H9 (cell line): Measurements from ENCODE around the gene LAMC3. TPM values are rescaled to one million over a fixed set of nuclear protein-coding genes. Genes with fewer than 3 reads are reported as not detected.

ENCODE experiments used
- DNase-seq: peaks from one replicate; pipeline ENCODE4 v3.0.0-alpha.2; 2017
- H2AFZ ChIP-seq: one replicate; pipeline ENCODE4 v1.6.1; 2013; ENCODE audit warnings: mild to moderate bottlenecking, low read length, control low read depth, moderate library complexity
- H2AK5ac ChIP-seq: 2 replicates; pipeline ENCODE4 v1.6.1; 2013; ENCODE audit warnings: low read length, control low read depth, mixed read lengths; ENCODE audit not compliant: insufficient read length
- H2BK120ac ChIP-seq: one replicate; pipeline ENCODE4 v1.6.1; 2013; ENCODE audit warnings: low read depth, mild to moderate bottlenecking, low read length, control low read depth, inconsistent platforms; ENCODE audit not compliant: poor library complexity, severe bottlenecking
- H2BK12ac ChIP-seq: 2 replicates; pipeline ENCODE4 v1.6.1; 2013; ENCODE audit warnings: low read length, control low read depth, mixed read lengths, low read depth; ENCODE audit not compliant: insufficient read length
- H2BK15ac ChIP-seq: 2 replicates; pipeline ENCODE4 v1.6.1; 2013; ENCODE audit warnings: low read depth, low read length, control low read depth
- H2BK20ac ChIP-seq: one replicate; pipeline ENCODE4 v1.6.1; 2013; ENCODE audit warnings: low read depth, mild to moderate bottlenecking, low read length, control low read depth, inconsistent platforms; ENCODE audit not compliant: poor library complexity, severe bottlenecking
- H2BK5ac ChIP-seq: 2 replicates; pipeline ENCODE4 v1.6.1; 2013; ENCODE audit warnings: low read length, control low read depth, mixed read lengths; ENCODE audit not compliant: insufficient read length
- H3K14ac ChIP-seq: 2 replicates; pipeline ENCODE4 v1.6.1; 2013; ENCODE audit warnings: low read length, control low read depth; ENCODE audit not compliant: insufficient read depth
- H3K18ac ChIP-seq: 2 replicates; pipeline ENCODE4 v1.6.1; 2013; ENCODE audit warnings: low read depth, mild to moderate bottlenecking, mixed read lengths, low read length, control low read depth; ENCODE audit not compliant: insufficient read length
- H3K23ac ChIP-seq: 2 replicates; pipeline ENCODE4 v1.6.1; 2013; ENCODE audit warnings: low read length, control low read depth, mixed read lengths, low read depth; ENCODE audit not compliant: insufficient read length
- H3K23me2 ChIP-seq: 2 replicates; pipeline ENCODE4 v1.6.1; 2013; ENCODE audit warnings: low read depth, mild to moderate bottlenecking, mixed read lengths, low read length, control low read depth; ENCODE audit not compliant: insufficient read length, poor library complexity, severe bottlenecking
- H3K27ac ChIP-seq: 2 replicates; pipeline ENCODE4 v1.5.1; 2013; ENCODE audit warnings: low read length, control low read depth, mixed read lengths, low read depth; ENCODE audit not compliant: insufficient read length
- H3K27me3 ChIP-seq: 2 replicates; pipeline ENCODE4 v1.6.1; 2013; ENCODE audit warnings: low read length, control low read depth, inconsistent platforms; ENCODE audit not compliant: insufficient read depth
- H3K4ac ChIP-seq: 2 replicates; pipeline ENCODE4 v1.6.1; 2013; ENCODE audit warnings: low read depth, mild to moderate bottlenecking, control low read depth, inconsistent platforms, low read length, moderate library complexity
- H3K4me1 ChIP-seq: 2 replicates; pipeline ENCODE4 v1.6.1; 2013; ENCODE audit warnings: low read length, control low read depth, inconsistent platforms; ENCODE audit not compliant: insufficient read depth
- H3K4me2 ChIP-seq: 2 replicates; pipeline ENCODE4 v1.6.1; 2013; ENCODE audit warnings: low read length, control low read depth, mixed read lengths; ENCODE audit not compliant: insufficient read length, insufficient read depth
- H3K56ac ChIP-seq: 2 replicates; pipeline ENCODE4 v1.6.1; 2013; ENCODE audit warnings: low read depth, mild to moderate bottlenecking, mixed read lengths, low read length, control low read depth; ENCODE audit not compliant: insufficient read length
- H3K79me1 ChIP-seq: 2 replicates; pipeline ENCODE4 v1.6.1; 2013; ENCODE audit warnings: low read depth, mild to moderate bottlenecking, moderate library complexity, low read length, control low read depth, inconsistent platforms; ENCODE audit not compliant: insufficient read depth, poor library complexity, severe bottlenecking
- H3K79me2 ChIP-seq: 2 replicates; pipeline ENCODE4 v1.6.1; 2013; ENCODE audit warnings: low read length, control low read depth, inconsistent platforms; ENCODE audit not compliant: insufficient read depth
- H3K9ac ChIP-seq: 2 replicates; pipeline ENCODE4 v1.6.1; 2013; ENCODE audit warnings: low read length, control low read depth, mixed read lengths; ENCODE audit not compliant: insufficient read length; ENCODE audit errors: extremely low read depth
- H3K9me3 ChIP-seq: one replicate; pipeline ENCODE4 v1.6.1; 2013; ENCODE audit warnings: low read depth, low read length, inconsistent platforms; ENCODE audit not compliant: control insufficient read depth
- H3T11ph ChIP-seq: one replicate; pipeline ENCODE4 v1.6.1; 2013; ENCODE audit warnings: mild to moderate bottlenecking, low read length, control low read depth, inconsistent platforms
- H4K20me1 ChIP-seq: one replicate; pipeline ENCODE4 v1.6.1; 2013; ENCODE audit not compliant: control insufficient read depth, insufficient read length, insufficient read depth
- H4K5ac ChIP-seq: 2 replicates; pipeline ENCODE4 v1.6.1; 2013; ENCODE audit warnings: low read depth, mild to moderate bottlenecking, mixed read lengths, low read length, control low read depth; ENCODE audit not compliant: insufficient read length
- H4K8ac ChIP-seq: replicated peaks from 2 replicates; pipeline ENCODE4 v1.6.1; 2013; ENCODE audit warnings: low read length, control low read depth, mixed read lengths, low read depth; ENCODE audit not compliant: insufficient read length
- H4K91ac ChIP-seq: 2 replicates; pipeline ENCODE4 v1.6.1; 2013; ENCODE audit warnings: low read depth, mild to moderate bottlenecking, moderate library complexity, mixed read lengths, low read length, control low read depth; ENCODE audit not compliant: insufficient read length
- H3K27ac Mint-ChIP-seq, 3 experiments: 2 replicates in 2 of 3; 3 replicates in 1 of 3; pipeline ENCODE4 v1.8.0; 2020 to 2021; ENCODE audit warnings: mixed read lengths in 3 of 3, mild to moderate bottlenecking in 1 of 3, moderate library complexity in 1 of 3
- H3K27me3 Mint-ChIP-seq: 2 replicates; pipeline ENCODE4 v1.8.0; 2021; ENCODE audit warnings: low read depth, mild to moderate bottlenecking, moderate library complexity, mixed read lengths
- H3K36me3 Mint-ChIP-seq, 3 experiments: 2 replicates in 2 of 3; 3 replicates in 1 of 3; pipeline ENCODE4 v1.8.0; 2020 to 2021; ENCODE audit warnings: low read depth in 3 of 3, mixed read lengths in 3 of 3; ENCODE audit not compliant: insufficient read depth in 1 of 3
- H3K4me1 Mint-ChIP-seq, 2 experiments: 2 replicates each; pipeline ENCODE4 v1.8.0; 2020; ENCODE audit warnings: mixed read lengths in 2 of 2
- H3K4me3 Mint-ChIP-seq, 2 experiments: 2 replicates in 1 of 2; 3 replicates in 1 of 2; pipeline ENCODE4 v1.8.0; 2020 to 2021; ENCODE audit warnings: mild to moderate bottlenecking in 2 of 2, mixed read lengths in 2 of 2, moderate library complexity in 1 of 2
- H3K9me3 Mint-ChIP-seq, 2 experiments: 2 replicates in 1 of 2; 3 replicates in 1 of 2; pipeline ENCODE4 v1.8.0; 2020; ENCODE audit warnings: mild to moderate bottlenecking in 2 of 2, mixed read lengths in 2 of 2, moderate library complexity in 1 of 2
- WGBS: extraction: QIAGEN DNeasy Blood & Tissue Kit; methylation state at CpG from one replicate; pipeline ENCODE4 v1.1.7; 2013; ENCODE audit warnings: missing lambda C conversion rate, low lambda C conversion rate, mixed read lengths; ENCODE audit not compliant: insufficient read length; ENCODE audit errors: extremely low coverage; 5-methylcytosine and 5-hydroxymethylcytosine counted together
- total RNA-seq: library from RNA; stranded (reverse); gene quantifications from 2 replicates; pipeline ENCODE4 v1.2.1, GENCODE V29; 2021
- TF ChIP-seq, protein P1 (sequence below): fragments of 200-600 bp; sonication (generic); conservative IDR thresholded peaks from 3 replicates; pipeline ENCODE4 v1.8.0; 2021; ENCODE audit warnings: antibody characterized with exemption, mild to moderate bottlenecking

The LAMC3 gene
- total RNA-seq, 1 experiment from 2014 or later: 21.7 TPM

DNA sequence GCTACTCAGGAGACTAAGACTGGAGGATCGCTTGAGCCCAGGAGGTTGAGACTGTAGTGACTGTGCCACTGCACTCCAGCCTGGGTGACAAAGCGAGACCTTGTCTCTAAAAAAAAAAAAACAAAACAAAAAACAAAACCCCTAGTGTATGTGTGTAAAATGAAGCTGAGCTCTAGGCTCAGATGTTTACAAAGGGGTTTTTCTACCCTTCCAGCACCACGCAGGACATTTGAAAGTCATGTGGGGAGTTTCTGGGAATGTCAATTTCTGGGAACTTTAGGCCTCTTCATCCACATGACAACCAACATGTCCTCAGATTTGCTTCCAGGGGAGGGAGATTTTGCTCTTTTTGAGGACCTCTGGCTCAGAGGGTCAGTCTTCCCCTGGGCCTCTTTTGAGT, 44.9 kb downstream of the LAMC3 start:
- no peak overlapping the region for H2BK20ac ChIP-seq
- no CpG with 5 or more reads among the region's 3 CpGs for WGBS
- no peaks in the 10 kb centered on the region for H3K79me2 ChIP-seq
- H3K9me3 ChIP-seq: no peaks in the 10 kb centered on the region
- H4K20me1 ChIP-seq: no peaks in the 10 kb centered on the region
- H3K4me3 Mint-ChIP-seq: no peak overlapping the region
- no peak overlapping the region for H3K9ac ChIP-seq
- H3K4ac ChIP-seq: no peak overlapping the region
- no peaks in the 10 kb centered on the region for H3K9me3 Mint-ChIP-seq
- H3K18ac ChIP-seq: no peak overlapping the region
- no peaks in the 10 kb centered on the region for H3K4me1 ChIP-seq
- H3K23ac ChIP-seq: no peak overlapping the region
- H3K36me3 Mint-ChIP-seq: peaks cover 2 to 9% (median 5%) of the 10 kb centered on the region in 3 experiments; a peak in 6 of 7 replicates
- H2AFZ ChIP-seq: no peak overlapping the region
- H4K91ac ChIP-seq: no peak overlapping the region
- no peak overlapping the region for H2BK120ac ChIP-seq
- no peak overlapping the region for H4K5ac ChIP-seq
- no peak overlapping the region for H2BK5ac ChIP-seq
- no peak overlapping the region for H2BK12ac ChIP-seq
- H3K79me1 ChIP-seq: no peaks in the 10 kb centered on the region
- no peak overlapping the region for H3K27ac ChIP-seq
- no peak overlapping the region for H2AK5ac ChIP-seq
- no peaks in the 10 kb centered on the region for H3K27me3 ChIP-seq
- no peak overlapping the region for H4K8ac ChIP-seq
- H3K4me1 Mint-ChIP-seq: no peaks in the 10 kb centered on the region
- no peaks in the 10 kb centered on the region for H3K27me3 Mint-ChIP-seq
- TF ChIP-seq, protein P1, sequence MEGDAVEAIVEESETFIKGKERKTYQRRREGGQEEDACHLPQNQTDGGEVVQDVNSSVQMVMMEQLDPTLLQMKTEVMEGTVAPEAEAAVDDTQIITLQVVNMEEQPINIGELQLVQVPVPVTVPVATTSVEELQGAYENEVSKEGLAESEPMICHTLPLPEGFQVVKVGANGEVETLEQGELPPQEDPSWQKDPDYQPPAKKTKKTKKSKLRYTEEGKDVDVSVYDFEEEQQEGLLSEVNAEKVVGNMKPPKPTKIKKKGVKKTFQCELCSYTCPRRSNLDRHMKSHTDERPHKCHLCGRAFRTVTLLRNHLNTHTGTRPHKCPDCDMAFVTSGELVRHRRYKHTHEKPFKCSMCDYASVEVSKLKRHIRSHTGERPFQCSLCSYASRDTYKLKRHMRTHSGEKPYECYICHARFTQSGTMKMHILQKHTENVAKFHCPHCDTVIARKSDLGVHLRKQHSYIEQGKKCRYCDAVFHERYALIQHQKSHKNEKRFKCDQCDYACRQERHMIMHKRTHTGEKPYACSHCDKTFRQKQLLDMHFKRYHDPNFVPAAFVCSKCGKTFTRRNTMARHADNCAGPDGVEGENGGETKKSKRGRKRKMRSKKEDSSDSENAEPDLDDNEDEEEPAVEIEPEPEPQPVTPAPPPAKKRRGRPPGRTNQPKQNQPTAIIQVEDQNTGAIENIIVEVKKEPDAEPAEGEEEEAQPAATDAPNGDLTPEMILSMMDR: no peak
- H3T11ph ChIP-seq: no peak overlapping the region
- no peak overlapping the region; a peak in 1 of 7 replicates for H3K27ac Mint-ChIP-seq
- H3K4me2 ChIP-seq: no peak overlapping the region
- no peak for DNase-seq
- no peak overlapping the region for H3K14ac ChIP-seq
- H3K56ac ChIP-seq: no peak overlapping the region
- no peak overlapping the region for H2BK15ac ChIP-seq
- H3K23me2 ChIP-seq: no peaks in the 10 kb centered on the region
